ENCODE results near the gene CDYL2.

DNA sequence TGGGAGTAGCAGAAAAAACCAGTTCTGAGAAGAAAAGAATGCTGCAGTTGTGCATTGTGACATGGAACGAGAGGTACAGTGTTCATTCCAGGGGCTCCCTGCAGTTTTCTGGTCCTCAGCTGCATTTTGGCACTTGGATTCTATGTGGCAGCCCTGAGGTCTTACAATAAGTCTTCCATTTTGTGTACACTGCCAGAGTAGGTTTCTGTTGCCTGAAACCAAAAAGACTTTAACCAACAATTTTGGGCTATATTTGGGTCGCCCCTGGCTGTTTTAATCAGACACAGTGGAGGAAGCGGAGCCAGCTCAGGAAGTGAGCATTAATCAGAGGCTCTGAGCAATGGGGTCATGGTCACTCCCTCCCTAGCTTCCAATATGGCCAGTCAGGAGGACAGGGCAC, 247.9 kb downstream of the CDYL2 start:
- TF ChIP-seq FOXM1 (IDR thresholded peaks at IDR 0.05; ENCODE audit: low read depth) (no peak), SMC3 (IDR thresholded peaks at IDR 0.05; ENCODE audit: low read depth, low read length) (no peak), RFX5 (IDR thresholded peaks at IDR 0.05; ENCODE audit: low read length) (no peak), RCOR1 (IDR thresholded peaks at IDR 0.05; ENCODE audit: low read length) (no peak), CHD2 (IDR thresholded peaks at IDR 0.05; ENCODE audit: low read length, partially characterized antibody) (no peak), FOXJ3 (CRISPR knock-in tag; IDR thresholded peaks at IDR 0.05) (no peak), MEF2A (IDR thresholded peaks at IDR 0.05; ENCODE audit: borderline replicate concordance, low read depth) (no peak), TAF1 (IDR thresholded peaks at IDR 0.05; ENCODE audit: borderline replicate concordance, low read depth, low read length) (no peak), SIN3A (IDR thresholded peaks at IDR 0.05; ENCODE audit: borderline replicate concordance, low read depth, low read length) (no peak)
- TF ChIP-seq, protein P1, sequence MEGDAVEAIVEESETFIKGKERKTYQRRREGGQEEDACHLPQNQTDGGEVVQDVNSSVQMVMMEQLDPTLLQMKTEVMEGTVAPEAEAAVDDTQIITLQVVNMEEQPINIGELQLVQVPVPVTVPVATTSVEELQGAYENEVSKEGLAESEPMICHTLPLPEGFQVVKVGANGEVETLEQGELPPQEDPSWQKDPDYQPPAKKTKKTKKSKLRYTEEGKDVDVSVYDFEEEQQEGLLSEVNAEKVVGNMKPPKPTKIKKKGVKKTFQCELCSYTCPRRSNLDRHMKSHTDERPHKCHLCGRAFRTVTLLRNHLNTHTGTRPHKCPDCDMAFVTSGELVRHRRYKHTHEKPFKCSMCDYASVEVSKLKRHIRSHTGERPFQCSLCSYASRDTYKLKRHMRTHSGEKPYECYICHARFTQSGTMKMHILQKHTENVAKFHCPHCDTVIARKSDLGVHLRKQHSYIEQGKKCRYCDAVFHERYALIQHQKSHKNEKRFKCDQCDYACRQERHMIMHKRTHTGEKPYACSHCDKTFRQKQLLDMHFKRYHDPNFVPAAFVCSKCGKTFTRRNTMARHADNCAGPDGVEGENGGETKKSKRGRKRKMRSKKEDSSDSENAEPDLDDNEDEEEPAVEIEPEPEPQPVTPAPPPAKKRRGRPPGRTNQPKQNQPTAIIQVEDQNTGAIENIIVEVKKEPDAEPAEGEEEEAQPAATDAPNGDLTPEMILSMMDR (IDR thresholded peaks at IDR 0.05) = no peak
- TF ChIP-seq, protein P2, sequence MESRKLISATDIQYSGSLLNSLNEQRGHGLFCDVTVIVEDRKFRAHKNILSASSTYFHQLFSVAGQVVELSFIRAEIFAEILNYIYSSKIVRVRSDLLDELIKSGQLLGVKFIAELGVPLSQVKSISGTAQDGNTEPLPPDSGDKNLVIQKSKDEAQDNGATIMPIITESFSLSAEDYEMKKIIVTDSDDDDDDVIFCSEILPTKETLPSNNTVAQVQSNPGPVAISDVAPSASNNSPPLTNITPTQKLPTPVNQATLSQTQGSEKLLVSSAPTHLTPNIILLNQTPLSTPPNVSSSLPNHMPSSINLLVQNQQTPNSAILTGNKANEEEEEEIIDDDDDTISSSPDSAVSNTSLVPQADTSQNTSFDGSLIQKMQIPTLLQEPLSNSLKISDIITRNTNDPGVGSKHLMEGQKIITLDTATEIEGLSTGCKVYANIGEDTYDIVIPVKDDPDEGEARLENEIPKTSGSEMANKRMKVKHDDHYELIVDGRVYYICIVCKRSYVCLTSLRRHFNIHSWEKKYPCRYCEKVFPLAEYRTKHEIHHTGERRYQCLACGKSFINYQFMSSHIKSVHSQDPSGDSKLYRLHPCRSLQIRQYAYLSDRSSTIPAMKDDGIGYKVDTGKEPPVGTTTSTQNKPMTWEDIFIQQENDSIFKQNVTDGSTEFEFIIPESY (IDR thresholded peaks at IDR 0.05; ENCODE audit: borderline replicate concordance, low read depth) = no peak
- TF ChIP-seq, protein P3, sequence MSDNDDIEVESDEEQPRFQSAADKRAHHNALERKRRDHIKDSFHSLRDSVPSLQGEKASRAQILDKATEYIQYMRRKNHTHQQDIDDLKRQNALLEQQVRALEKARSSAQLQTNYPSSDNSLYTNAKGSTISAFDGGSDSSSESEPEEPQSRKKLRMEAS (IDR thresholded peaks at IDR 0.05; ENCODE audit: low read depth) = no peak
- TF ChIP-seq, protein P4, sequence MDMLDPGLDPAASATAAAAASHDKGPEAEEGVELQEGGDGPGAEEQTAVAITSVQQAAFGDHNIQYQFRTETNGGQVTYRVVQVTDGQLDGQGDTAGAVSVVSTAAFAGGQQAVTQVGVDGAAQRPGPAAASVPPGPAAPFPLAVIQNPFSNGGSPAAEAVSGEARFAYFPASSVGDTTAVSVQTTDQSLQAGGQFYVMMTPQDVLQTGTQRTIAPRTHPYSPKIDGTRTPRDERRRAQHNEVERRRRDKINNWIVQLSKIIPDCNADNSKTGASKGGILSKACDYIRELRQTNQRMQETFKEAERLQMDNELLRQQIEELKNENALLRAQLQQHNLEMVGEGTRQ (IDR thresholded peaks at IDR 0.05; ENCODE audit: borderline replicate concordance, low read depth, low read length) = no peak
